GM13977 (cell line): ENCODE data around the gene RHOF.
A peak's percentile ranks its signal among the peaks of the same experiment; 100 is the strongest.

ENCODE experiments used
- DNase-seq: peaks from one replicate; pipeline ENCODE4 v3.0.0; 2012; ENCODE audit warnings: low spot score
- in situ Hi-C: fragments of 300-500 bp; cut with MboI; formaldehyde crosslinking; loops from one replicate; pipeline ENCODE4 v1.12.0; 2022; ENCODE audit warnings: low sequenced_read_pairs, low pct_unique_long_range_greater_than_20kb, mixed read lengths, inconsistent platforms; ENCODE audit not compliant: unreplicated experiment
- TF ChIP-seq, protein P1 (sequence below): IDR thresholded peaks from 2 replicates; pipeline ENCODE4 v1.5.1; 2012; ENCODE audit warnings: mild to moderate bottlenecking, control low read depth; ENCODE audit not compliant: insufficient read depth; ENCODE audit errors: extremely low read depth, missing control alignments

The RHOF gene

DNA sequence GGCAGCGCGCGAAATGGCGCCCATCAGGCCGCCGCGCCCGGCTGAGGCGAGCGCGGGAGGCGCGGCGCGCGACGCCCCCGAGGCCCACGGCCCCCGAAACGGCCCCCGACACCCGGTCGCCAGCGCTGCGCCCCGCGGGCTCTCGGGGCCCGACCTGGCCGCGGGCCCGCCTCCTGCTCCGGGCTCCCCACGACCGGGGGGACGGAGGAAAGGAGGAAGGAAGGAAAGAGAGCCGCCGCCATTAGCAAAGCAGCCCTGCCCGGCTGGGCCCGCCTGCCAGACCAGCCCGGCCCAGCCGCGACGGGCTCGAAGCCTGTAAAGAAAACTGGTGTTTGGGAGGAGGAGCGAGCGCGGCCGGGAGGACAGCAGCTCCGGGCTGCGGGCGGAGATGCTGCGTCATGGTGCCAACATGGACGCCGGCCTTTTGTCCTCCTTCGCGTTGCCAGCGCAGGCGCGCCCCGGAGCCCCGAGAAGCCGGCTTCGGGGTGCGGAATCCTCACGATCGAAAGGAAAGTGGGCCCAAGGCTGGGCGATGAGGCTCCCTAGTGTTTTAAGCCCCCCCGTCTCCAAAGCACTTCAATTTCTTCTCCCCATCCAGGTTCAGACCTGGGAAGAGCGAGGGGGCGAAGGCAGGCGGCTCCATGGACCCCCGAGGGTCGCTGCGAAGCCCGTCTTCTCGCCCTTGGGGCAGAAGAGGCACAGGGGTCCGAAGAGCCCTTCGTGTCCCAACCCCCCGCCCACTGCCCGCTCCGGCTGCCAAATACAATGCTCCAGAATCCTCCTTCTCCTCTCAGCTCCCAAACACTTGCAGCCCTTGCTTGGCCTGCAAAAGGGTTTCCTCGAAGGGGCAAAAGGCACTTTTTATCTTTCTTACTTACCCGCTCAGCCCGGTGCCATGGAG lies 7.5 kb upstream of the RHOF start:
- DNase-seq, result peak; percentile 72
- TF ChIP-seq, protein P1, sequence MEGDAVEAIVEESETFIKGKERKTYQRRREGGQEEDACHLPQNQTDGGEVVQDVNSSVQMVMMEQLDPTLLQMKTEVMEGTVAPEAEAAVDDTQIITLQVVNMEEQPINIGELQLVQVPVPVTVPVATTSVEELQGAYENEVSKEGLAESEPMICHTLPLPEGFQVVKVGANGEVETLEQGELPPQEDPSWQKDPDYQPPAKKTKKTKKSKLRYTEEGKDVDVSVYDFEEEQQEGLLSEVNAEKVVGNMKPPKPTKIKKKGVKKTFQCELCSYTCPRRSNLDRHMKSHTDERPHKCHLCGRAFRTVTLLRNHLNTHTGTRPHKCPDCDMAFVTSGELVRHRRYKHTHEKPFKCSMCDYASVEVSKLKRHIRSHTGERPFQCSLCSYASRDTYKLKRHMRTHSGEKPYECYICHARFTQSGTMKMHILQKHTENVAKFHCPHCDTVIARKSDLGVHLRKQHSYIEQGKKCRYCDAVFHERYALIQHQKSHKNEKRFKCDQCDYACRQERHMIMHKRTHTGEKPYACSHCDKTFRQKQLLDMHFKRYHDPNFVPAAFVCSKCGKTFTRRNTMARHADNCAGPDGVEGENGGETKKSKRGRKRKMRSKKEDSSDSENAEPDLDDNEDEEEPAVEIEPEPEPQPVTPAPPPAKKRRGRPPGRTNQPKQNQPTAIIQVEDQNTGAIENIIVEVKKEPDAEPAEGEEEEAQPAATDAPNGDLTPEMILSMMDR, result no peak
- in situ Hi-C loops, result no loop called here

DNA sequence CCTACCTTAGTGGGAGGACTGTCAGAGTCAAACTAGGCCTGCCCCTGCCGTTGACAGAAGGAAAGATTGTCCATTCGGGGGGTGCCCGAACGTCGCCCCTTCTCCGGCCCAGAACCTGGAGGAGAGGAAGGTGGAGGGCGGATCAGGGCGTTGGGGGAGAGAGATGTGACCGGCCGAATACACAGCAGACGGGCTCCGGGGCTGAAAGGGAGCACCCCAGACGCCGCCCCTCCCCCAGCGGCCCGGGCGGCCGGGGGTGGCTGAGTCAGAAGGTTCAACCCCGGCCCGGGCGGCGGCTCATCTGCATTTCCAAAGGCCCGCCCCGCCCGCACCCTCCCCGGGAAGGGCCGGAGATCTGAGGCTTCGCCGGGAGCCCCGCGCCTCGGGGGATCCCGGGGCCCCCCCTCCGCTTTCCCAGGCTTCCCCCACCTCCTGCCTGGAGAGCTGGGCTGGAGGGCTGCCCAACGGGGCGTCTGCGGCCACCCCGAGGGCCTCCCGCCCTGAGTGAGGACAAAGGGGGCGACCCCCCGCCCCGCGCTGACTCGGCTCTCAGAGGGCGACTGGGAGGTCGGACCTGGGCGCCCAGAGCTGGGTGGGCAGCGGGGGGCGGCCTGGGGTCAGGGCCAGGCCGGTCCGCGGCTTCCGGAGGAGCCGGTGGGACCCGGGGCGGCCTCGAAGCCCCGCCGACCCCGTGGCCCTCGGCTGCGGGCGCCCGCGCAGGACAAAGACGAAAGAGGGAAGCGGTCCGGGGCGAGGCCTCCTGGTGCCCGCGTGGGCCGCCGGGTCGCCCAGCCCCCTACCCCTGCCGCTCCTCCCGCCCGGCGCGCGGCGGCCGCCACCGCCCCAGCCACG lies 6.6 kb upstream of the RHOF start:
- DNase-seq, result peak; percentile 91
- in situ Hi-C loops, result no loop called here
- TF ChIP-seq, protein P1, result no peak

DNA sequence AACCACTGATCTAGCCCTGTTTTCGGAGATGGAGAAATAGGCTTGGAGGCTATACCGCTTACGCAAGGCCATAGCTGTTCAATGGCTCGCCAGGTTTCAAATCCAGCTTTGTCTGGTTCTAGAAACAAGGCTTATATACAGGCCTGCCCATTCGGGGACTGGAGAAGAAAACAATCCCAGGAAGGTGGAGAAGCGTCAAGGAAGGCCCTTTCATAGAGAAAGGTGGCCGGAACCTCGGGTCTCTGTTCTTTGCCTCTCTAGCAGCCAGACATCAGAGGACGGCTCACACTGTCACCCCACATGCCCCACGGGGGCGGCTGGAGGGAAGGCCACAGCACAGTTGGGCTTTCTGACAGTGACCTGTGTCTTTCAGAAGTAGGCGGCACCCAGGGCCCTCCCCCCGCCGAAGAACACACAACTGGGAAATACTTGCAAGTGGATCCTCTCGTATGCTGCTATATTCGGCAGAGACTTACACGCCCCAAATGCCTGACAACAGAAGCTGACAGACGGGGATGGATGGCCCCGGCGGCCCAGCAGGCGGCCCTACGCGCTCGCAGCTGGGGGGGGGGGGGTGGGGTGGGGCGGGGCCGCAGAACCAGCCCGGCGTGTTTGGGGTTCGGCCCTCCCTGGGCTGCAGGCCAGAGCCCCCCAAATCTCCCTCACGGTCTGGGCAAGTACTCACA lies 5.8 kb upstream of the RHOF start:
- DNase-seq, result peak; percentile 80
- in situ Hi-C loops, result no loop called here
- TF ChIP-seq, protein P1, result no peak

DNA sequence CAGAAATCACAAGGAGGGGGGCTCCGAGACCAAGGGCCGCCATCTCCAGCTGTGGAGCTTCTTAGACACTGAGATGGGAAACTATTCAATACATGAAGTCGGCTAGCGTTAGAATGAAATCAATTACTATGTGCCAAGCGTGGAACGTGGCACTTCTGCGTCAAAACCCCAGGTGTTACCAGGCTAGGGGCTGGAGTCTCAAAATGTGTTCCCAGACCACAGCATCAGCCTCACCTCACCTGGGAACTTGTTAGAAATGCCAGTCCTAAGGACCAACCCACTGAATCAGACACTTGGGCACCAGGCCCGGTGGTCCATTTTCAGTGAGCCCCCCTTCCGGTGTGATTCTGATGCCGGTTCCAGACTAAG lies 5.3 kb upstream of the RHOF start:
- in situ Hi-C loops, result no loop called here
- DNase-seq, result no peak
- TF ChIP-seq, protein P1, result no peak

DNA sequence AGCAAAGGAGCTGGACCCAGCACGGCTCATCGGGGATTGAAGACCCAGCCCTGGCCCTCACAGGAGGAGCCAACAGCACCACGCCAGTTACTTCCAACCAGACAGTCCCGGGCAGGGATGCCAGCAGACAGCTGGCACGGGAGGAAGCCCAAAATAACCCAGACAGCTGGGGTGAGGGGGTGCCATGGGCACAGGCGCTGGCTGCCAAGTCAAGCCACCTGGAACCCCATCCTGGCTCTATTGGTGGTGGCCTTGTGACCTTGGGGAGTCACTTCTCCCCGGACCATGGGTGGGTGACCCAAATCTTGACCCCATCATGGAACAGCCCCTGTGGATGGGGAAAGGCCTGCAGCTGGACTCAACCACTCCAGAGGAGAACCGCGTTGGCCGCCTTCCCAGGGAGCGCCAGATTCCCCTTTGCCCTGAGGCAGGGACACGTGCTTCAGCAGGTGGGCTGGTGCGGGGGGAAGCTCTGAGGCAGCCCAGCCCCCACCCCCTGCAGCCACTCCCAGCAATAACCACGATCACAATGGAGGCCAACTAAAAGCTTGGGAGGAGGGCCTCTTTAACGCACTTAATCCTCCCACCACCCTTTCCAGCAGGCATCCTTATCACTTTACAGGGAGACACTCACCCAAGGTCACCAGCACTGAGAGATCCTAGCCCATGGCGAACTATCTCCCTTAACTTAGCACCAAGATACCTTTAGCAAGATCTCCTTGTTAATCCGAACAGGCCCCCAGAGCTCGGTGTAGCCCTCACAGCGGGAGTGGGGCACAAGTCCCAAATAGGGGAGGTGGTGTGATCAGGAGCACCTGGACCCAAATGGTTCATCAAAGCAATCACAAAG lies 4.7 kb upstream of the RHOF start:
- TF ChIP-seq, protein P1, result no peak
- in situ Hi-C loops, result no loop called here
- DNase-seq, result no peak
